PC-9 (cell line): Measurements from ENCODE around the gene SYT8. TPM values are rescaled to one million over a fixed set of nuclear protein-coding genes. Genes with fewer than 3 reads are reported as not detected.

Experiments
- BruUV-seq: library from RNA; stranded (reverse); fragments of 400-500 nt; replicated peaks from 2 replicates; lab custom pipeline; 2021; lab: Mats Ljungman, UMichigan
- CTCF ChIA-PET: fragments of 300-600 bp; sonication (Branson Sonifier 250); formaldehyde crosslinking; loops from one replicate; lab custom pipeline; 2022; ENCODE audit warnings: antibody characterized with exemption; lab: Charles Lee
- POLR2A ChIA-PET: fragments of 300-600 bp; sonication (Branson Sonifier 250); formaldehyde crosslinking; loops from one replicate; lab custom pipeline; 2022; ENCODE audit warnings: antibody characterized with exemption; ENCODE audit not compliant: unreplicated experiment; lab: Charles Lee
- DNase-seq, 2 experiments: peaks; one replicate each; pipeline versions ENCODE4 v3.0.0 to v3.0.0-alpha.2; 2015 to 2022; ENCODE audit warnings: mixed read lengths in 1 of 2
- H2AFZ ChIP-seq: fragments of 200-600 bp; sonication (generic); 2 replicates; pipeline ENCODE4 v1.8.1; 2017; ENCODE audit warnings: antibody characterized with exemption
- H3F3A ChIP-seq: fragments of 200-600 bp; sonication (generic); 2 replicates; pipeline ENCODE4 v1.8.1; 2017; ENCODE audit warnings: antibody characterized with exemption, mild to moderate bottlenecking, low read depth; ENCODE audit not compliant: insufficient read depth
- H3K27ac ChIP-seq: fragments of 200-600 bp; sonication (generic); 2 replicates; pipeline ENCODE4 v1.6.1; 2016; ENCODE audit warnings: mixed run types
- H3K27me3 ChIP-seq: fragments of 200-600 bp; sonication (generic); 2 replicates; pipeline ENCODE4 v1.6.1; 2016; ENCODE audit warnings: low read depth, mixed run types; ENCODE audit not compliant: insufficient read depth
- H3K36me3 ChIP-seq: fragments of 200-600 bp; sonication (generic); 2 replicates; pipeline ENCODE4 v1.6.1; 2016; ENCODE audit warnings: low read depth, mixed run types
- H3K4me1 ChIP-seq: fragments of 200-600 bp; sonication (generic); replicated peaks from 2 replicates; pipeline ENCODE4 v1.6.1; 2016; ENCODE audit warnings: mixed run types; ENCODE audit not compliant: insufficient read depth
- H3K4me2 ChIP-seq: fragments of 200-600 bp; sonication (generic); 2 replicates; pipeline ENCODE4 v1.6.1; 2017; ENCODE audit warnings: mixed run types
- H3K4me3 ChIP-seq: fragments of 200-600 bp; sonication (generic); 2 replicates; pipeline ENCODE4 v1.6.1; 2016; ENCODE audit warnings: mixed run types
- H3K79me2 ChIP-seq: fragments of 200-600 bp; sonication (generic); 2 replicates; pipeline ENCODE4 v1.6.1; 2017; ENCODE audit warnings: low read depth, mixed run types
- H3K9me2 ChIP-seq: fragments of 200-600 bp; sonication (generic); 2 replicates; pipeline ENCODE4 v1.8.1; 2017; ENCODE audit warnings: mild to moderate bottlenecking; ENCODE audit not compliant: insufficient read depth
- H3K9me3 ChIP-seq: fragments of 200-600 bp; sonication (generic); 2 replicates; pipeline ENCODE4 v1.8.1; 2016; ENCODE audit warnings: low read depth; ENCODE audit not compliant: insufficient read depth
- H4K20me1 ChIP-seq: fragments of 200-600 bp; sonication (generic); 2 replicates; pipeline ENCODE4 v1.8.1; 2017; ENCODE audit not compliant: insufficient read depth
- EZH2 ChIP-seq: fragments of 200-600 bp; sonication (generic); IDR thresholded peaks from 2 replicates; pipeline ENCODE4 v1.8.0; 2017; ENCODE audit warnings: antibody characterized with exemption, low read depth
- intact Hi-C: fragments of 100-400 bp; cut with micrococcal nuclease; formaldehyde crosslinking; loops from one replicate; pipeline ENCODE4 v1.10.0; 2022; ENCODE audit not compliant: unreplicated experiment
- total RNA-seq: library from RNA; stranded (reverse); gene quantifications from 2 replicates; pipeline ENCODE4 v1.2.3, GENCODE V29; 2021
- TF ChIP-seq, protein P1 (sequence below): fragments of 200-600 bp; sonication (generic); conservative IDR thresholded peaks from 2 replicates; pipeline ENCODE4 v1.6.1; 2017; ENCODE audit warnings: mixed run types, antibody characterized with exemption, mild to moderate bottlenecking, moderate library complexity

The SYT8 gene
- total RNA-seq, 1 experiment from 2014 or later = 8.9 TPM

DNA sequence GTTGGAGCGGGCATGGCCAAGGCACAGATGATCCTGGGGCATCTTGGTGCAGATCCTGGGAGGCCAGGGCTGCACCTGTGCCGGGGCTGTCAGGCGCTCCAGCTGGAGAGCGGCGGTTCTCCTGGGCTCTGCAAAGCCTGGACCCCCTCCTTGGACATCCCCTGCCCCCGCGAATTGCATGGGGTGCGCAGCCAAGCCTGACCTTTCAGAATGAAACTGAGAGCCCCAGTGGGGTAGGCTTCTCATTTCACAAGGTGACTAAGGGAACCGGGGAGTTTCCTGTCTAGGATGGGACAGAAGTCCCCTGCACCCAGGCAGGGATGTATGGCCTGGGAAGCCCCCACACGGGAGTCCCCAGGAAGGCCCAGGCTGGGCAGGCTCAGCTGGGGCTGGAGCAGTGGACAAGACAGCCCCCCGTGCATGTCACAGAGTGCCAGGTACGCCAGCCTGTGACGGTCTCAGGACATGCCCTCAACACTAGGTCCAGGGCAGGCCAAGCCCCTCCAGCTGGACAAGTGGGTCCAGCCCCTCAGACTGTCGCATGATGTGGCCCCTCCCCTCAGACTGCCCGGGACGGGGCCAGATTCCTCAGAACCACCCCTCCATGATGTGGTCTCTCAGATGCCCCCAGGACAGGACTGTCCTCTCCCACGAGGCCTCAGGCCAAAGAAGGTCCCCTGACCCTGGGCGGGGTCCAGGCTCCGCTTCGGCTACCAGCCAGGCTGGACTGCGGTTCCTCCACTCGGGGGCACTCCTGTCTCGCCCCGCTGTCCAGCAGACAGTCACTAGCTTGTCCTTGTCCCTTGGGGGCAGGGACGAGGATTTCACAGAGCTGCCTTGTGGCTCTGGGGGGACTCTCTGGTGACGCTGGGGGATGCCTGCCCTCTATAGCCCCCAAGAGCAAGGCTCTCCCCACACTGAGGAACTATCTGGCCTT lies 20.4 kb downstream of the SYT8 start:
- ChIA-PET CTCF (no interaction called here), POLR2A (no interaction called here)
- no peak overlapping the region for H3K4me2 ChIP-seq
- no peak overlapping the region for H3K27ac ChIP-seq
- H4K20me1 ChIP-seq = no peaks in the 10 kb centered on the region
- H3K27me3 ChIP-seq = no peaks in the 10 kb centered on the region
- H3K9me3 ChIP-seq = no peaks in the 10 kb centered on the region
- H3K36me3 ChIP-seq = no peaks in the 10 kb centered on the region
- TF ChIP-seq, protein P1, sequence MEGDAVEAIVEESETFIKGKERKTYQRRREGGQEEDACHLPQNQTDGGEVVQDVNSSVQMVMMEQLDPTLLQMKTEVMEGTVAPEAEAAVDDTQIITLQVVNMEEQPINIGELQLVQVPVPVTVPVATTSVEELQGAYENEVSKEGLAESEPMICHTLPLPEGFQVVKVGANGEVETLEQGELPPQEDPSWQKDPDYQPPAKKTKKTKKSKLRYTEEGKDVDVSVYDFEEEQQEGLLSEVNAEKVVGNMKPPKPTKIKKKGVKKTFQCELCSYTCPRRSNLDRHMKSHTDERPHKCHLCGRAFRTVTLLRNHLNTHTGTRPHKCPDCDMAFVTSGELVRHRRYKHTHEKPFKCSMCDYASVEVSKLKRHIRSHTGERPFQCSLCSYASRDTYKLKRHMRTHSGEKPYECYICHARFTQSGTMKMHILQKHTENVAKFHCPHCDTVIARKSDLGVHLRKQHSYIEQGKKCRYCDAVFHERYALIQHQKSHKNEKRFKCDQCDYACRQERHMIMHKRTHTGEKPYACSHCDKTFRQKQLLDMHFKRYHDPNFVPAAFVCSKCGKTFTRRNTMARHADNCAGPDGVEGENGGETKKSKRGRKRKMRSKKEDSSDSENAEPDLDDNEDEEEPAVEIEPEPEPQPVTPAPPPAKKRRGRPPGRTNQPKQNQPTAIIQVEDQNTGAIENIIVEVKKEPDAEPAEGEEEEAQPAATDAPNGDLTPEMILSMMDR = no peak
- no peak for TF ChIP-seq EZH2
- no peak for DNase-seq
- no peak overlapping the region for H3K4me3 ChIP-seq
- BruUV-seq = no TSS peak
- no peaks in the 10 kb centered on the region for H3K79me2 ChIP-seq
- intact Hi-C loops = no loop called here
- no peak overlapping the region for H2AFZ ChIP-seq
- no peaks in the 10 kb centered on the region for H3K4me1 ChIP-seq
- no peaks in the 10 kb centered on the region for H3F3A ChIP-seq
- H3K9me2 ChIP-seq = no peaks in the 10 kb centered on the region

DNA sequence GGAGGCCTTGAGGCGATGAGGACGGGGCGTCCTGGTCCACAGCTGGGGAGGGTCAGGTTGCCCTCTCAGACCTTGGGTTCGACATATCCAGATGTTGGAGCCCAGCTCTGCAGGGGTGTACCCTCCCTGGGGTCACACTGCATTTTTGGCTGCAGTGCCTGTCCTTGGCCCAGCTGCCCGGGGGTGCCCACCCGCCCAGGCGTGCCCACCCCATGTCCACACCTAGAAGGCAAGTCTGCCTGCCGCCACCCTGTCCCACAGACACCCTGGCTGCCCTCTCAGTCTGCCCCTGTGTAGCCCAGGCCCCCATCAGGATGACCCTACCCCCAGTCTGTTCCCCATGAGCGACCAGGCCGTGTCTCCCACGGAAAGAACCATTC lies 21.1 kb downstream of the SYT8 start:
- Histone ChIP-seq H3F3A (no peaks in the 10 kb centered on the region), H3K9me3 (no peaks in the 10 kb centered on the region), H3K9me2 (no peaks in the 10 kb centered on the region), H3K36me3 (no peaks in the 10 kb centered on the region), H3K27ac (no peak overlapping the region), H4K20me1 (no peaks in the 10 kb centered on the region), H3K4me2 (no peak overlapping the region), H3K4me3 (no peak overlapping the region), H2AFZ (no peak overlapping the region), H3K79me2 (no peaks in the 10 kb centered on the region), H3K4me1 (no peaks in the 10 kb centered on the region), H3K27me3 (no peaks in the 10 kb centered on the region)
- intact Hi-C loops = no loop called here
- ChIA-PET POLR2A (no interaction called here), CTCF (no interaction called here)
- no TSS peak for BruUV-seq
- TF ChIP-seq EZH2 = no peak
- no peak for DNase-seq

DNA sequence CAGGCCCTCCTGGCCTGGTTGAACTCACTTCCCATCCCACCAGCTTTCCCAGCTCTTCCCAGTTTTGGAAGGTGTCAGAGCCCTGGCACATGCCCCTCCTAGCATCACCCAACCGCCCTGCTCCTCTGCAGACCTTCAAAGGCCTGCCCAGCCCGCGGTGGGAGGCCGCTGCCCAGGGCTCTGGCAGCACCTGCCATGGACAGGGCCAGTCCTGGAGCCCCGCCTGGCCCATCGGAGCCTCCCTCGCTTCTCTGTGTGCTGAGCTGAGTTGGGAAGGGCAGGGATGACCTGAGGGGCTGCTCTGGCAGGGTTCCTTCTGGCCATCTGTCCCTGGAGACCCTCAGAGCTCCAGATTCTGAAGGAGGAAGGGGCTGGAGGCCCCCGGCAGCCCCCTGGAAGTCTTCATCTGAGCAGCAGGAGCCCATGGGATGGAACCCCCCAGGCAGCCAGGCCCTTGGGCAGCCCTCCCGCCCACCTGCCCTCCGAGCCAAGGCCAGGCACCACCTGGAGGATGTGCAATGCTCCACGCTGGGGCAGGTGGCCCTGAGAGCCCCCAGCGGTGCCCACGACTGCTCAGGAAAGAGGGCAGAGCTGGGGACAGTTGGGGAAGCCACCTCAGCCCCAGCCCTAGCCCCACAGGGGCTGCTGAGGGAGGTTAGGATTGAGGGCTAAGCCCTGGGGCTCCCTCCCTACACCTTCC lies 21.7 kb downstream of the SYT8 start:
- H3K4me2 ChIP-seq = no peak overlapping the region
- CTCF ChIA-PET = interaction anchor here (0.6 kb wide), 1 partner anchor 26 kb away, joined by 3 read pairs; no protein-coding TSS in a partner anchor
- intact Hi-C loops = no loop called here

More for the DNA sequence above, 21.7 kb downstream of the SYT8 start:
- Histone ChIP-seq H3K4me1 (no peaks in the 10 kb centered on the region), H3F3A (no peaks in the 10 kb centered on the region), H4K20me1 (no peaks in the 10 kb centered on the region), H3K27me3 (no peaks in the 10 kb centered on the region), H3K4me3 (no peak overlapping the region), H3K9me2 (no peaks in the 10 kb centered on the region), H2AFZ (no peak overlapping the region), H3K27ac (no peak overlapping the region), H3K9me3 (no peaks in the 10 kb centered on the region), H3K36me3 (no peaks in the 10 kb centered on the region), H3K79me2 (no peaks in the 10 kb centered on the region)
- TF ChIP-seq EZH2 = no peak
- TF ChIP-seq, protein P1 = no peak
- no TSS peak for BruUV-seq
- DNase-seq = no peak
- POLR2A ChIA-PET = no interaction called here
